Activated CD8-positive, alpha-beta memory T cell treated with anti-CD3 and anti-CD28 coated beads for 24 hours (primary cell): ENCODE data around the gene SDK1.
A peak's percentile ranks its signal among the peaks of the same experiment; 100 is the strongest.

ENCODE experiments used
- DNase-seq: peaks from one replicate; pipeline ENCODE4 v3.0.0-alpha.2; 2020

Gene SDK1

GRCh38 chr7:3592401-3593134 is 291.5 kb downstream of the SDK1 start:
- no peak for DNase-seq

GRCh38 chr7:3594901-3595300 is 293.8 kb downstream of the SDK1 start:
- no peak for DNase-seq

- DNase-seq: no peak
Measured at GRCh38 chr7:3598854-3599253, 297.8 kb downstream of the SDK1 start.

GRCh38 chr7:3605222-3605621 is 304.2 kb downstream of the SDK1 start:
- no peak for DNase-seq

GRCh38 chr7:3606436-3606835 is 305.4 kb downstream of the SDK1 start:
- no peak for DNase-seq

GRCh38 chr7:3607847-3608246 is 306.8 kb downstream of the SDK1 start:
- DNase-seq: no peak

GRCh38 chr7:3616306-3616705 is 315.3 kb downstream of the SDK1 start:
- DNase-seq: no peak

GRCh38 chr7:3630081-3630480 is 329.0 kb downstream of the SDK1 start:
- no peak for DNase-seq

GRCh38 chr7:3634396-3634795 is 333.3 kb downstream of the SDK1 start:
- DNase-seq: no peak

GRCh38 chr7:3636131-3636860 is 335.2 kb downstream of the SDK1 start:
- no peak for DNase-seq

- no peak for DNase-seq
Measured at GRCh38 chr7:3639253-3639652, 338.2 kb downstream of the SDK1 start.

GRCh38 chr7:3641582-3641981 is 340.5 kb downstream of the SDK1 start:
- no peak for DNase-seq

- DNase-seq: no peak
Measured at GRCh38 chr7:3643091-3643490, 342.0 kb downstream of the SDK1 start.

- DNase-seq: no peak
Measured at GRCh38 chr7:3648276-3648675, 347.2 kb downstream of the SDK1 start.

GRCh38 chr7:3649250-3649649 is 348.2 kb downstream of the SDK1 start:
- no peak for DNase-seq

GRCh38 chr7:3649678-3650440 is 348.8 kb downstream of the SDK1 start:
- no peak for DNase-seq

GRCh38 chr7:3650844-3651243 is 349.8 kb downstream of the SDK1 start:
- no peak for DNase-seq

GRCh38 chr7:3655635-3656034 is 354.6 kb downstream of the SDK1 start:
- no peak for DNase-seq

GRCh38 chr7:3657206-3657605 is 356.2 kb downstream of the SDK1 start:
- DNase-seq: no peak

- no peak for DNase-seq
Measured at GRCh38 chr7:3668743-3669142, 367.7 kb downstream of the SDK1 start.

- DNase-seq: no peak
Measured at GRCh38 chr7:3670898-3671297, 369.8 kb downstream of the SDK1 start.

- DNase-seq: peak; percentile 76
Measured at GRCh38 chr7:3673524-3673923, 372.5 kb downstream of the SDK1 start.

GRCh38 chr7:3678314-3678810 is 377.3 kb downstream of the SDK1 start:
- DNase-seq: no peak
